SK-N-SH (cell line): Measurements from ENCODE around the gene TRAM2.

Source experiments
- PBX3 ChIP-seq: IDR thresholded peaks from 2 replicates; pipeline ENCODE4; 2012
- TAF1 ChIP-seq: IDR thresholded peaks from 2 replicates; pipeline ENCODE4 v1.6.1; 2012; ENCODE audit warnings: low read depth, mild to moderate bottlenecking, low read length, moderate library complexity, borderline replicate concordance
- TF ChIP-seq, protein P1 (sequence below): fragments of 200-600 bp; sonication (generic); IDR thresholded peaks from 2 replicates; pipeline ENCODE4 v1.6.1; 2017; ENCODE audit warnings: antibody characterized with exemption, mild to moderate bottlenecking, moderate library complexity

GRCh38 chr6:52534966-52535390 is 41.9 kb downstream of the TRAM2 start:
- TF ChIP-seq, protein P1, sequence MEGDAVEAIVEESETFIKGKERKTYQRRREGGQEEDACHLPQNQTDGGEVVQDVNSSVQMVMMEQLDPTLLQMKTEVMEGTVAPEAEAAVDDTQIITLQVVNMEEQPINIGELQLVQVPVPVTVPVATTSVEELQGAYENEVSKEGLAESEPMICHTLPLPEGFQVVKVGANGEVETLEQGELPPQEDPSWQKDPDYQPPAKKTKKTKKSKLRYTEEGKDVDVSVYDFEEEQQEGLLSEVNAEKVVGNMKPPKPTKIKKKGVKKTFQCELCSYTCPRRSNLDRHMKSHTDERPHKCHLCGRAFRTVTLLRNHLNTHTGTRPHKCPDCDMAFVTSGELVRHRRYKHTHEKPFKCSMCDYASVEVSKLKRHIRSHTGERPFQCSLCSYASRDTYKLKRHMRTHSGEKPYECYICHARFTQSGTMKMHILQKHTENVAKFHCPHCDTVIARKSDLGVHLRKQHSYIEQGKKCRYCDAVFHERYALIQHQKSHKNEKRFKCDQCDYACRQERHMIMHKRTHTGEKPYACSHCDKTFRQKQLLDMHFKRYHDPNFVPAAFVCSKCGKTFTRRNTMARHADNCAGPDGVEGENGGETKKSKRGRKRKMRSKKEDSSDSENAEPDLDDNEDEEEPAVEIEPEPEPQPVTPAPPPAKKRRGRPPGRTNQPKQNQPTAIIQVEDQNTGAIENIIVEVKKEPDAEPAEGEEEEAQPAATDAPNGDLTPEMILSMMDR, result no peak
- TF ChIP-seq TAF1 (no peak), PBX3 (no peak)
